ENCODE data around the gene PPP5C.

DNA sequence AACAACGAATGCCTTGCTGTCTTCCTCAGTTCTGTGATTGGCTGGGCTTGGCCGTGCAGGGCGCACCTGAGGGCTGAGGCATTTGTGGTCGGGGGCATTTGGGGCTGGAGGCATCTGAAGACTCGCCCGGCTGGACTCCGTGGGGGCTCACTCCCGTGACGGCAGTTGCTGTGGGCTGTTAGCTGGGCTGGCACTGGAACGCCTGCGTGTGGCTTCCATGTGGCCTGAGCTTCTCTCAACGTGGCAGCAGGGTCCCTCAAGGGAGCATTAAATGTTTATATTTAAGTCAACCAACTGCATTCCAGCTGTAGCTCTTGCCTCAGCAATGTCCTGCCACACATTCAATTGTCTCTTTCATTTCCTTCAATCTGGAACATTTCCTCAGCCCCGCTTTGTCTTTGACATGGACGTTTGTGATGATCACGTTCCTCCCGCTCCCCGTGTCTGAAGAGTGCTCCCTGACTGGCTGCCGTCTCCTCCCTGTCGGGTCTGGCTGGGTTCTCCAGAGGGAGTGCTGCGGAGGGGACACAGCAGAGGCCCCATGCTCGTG is 45.4 kb downstream of the PPP5C start:
- TF ChIP-seq POLR2A (IDR thresholded peaks at IDR 0.05; ENCODE audit: low read length) = no peak
- no peak for TF ChIP-seq GATA1 (IDR thresholded peaks at IDR 0.05; ENCODE audit: low read depth, low read length)

All from erythroblast (primary cell).